Activated CD8-positive, alpha-beta memory T cell treated with anti-CD3 and anti-CD28 coated beads, Interleukin-2, amount 10 ng/mL, durations not matched to agents 7 days and 5 days (primary cell): ENCODE measurements around the gene FBXO42. TPM values are rescaled to one million over a fixed set of nuclear protein-coding genes. Genes with fewer than 3 reads are reported as not detected.
"Not testable (repeated sequence)": the region's sequence is repeated elsewhere in the genome, so short reads cannot be mapped to it uniquely, and the experiment has no call there.

Experiments
- ATAC-seq: fragments of 150-1000 bp; cut with Tn5 transposase; one replicate; pipeline ENCODE4 v1.10.0; 2021; ENCODE audit warnings: moderate library complexity
- CTCF ChIA-PET: fragments of 350-600 bp; sonication (Branson Sonifier 250); formaldehyde crosslinking; loops from one replicate; lab custom pipeline; 2021; ENCODE audit warnings: antibody characterized with exemption; lab: Charles Lee
- DNase-seq: peaks from one replicate; pipeline ENCODE4 v3.0.0-alpha.2; 2020
- H3K27ac Mint-ChIP-seq: one replicate; pipeline ENCODE4 v1.8.0; 2021; ENCODE audit warnings: mild to moderate bottlenecking, mixed read lengths
- H3K27me3 Mint-ChIP-seq: one replicate; pipeline ENCODE4 v1.8.0; 2021; ENCODE audit warnings: mixed read lengths
- H3K36me3 Mint-ChIP-seq: one replicate; pipeline ENCODE4 v1.8.0; 2021; ENCODE audit warnings: mild to moderate bottlenecking, mixed read lengths
- H3K4me1 Mint-ChIP-seq: one replicate; pipeline ENCODE4 v1.8.0; 2021; ENCODE audit warnings: mixed read lengths
- H3K4me3 Mint-ChIP-seq: one replicate; pipeline ENCODE4 v1.8.0; 2021; ENCODE audit warnings: mild to moderate bottlenecking, moderate library complexity, mixed read lengths
- H3K9me3 Mint-ChIP-seq: one replicate; pipeline ENCODE4 v1.8.0; 2022; ENCODE audit warnings: low read depth, mixed read lengths
- total RNA-seq, 2 experiments: library from RNA; stranded (reverse); gene quantifications; one replicate each; pipeline ENCODE4 v1.2.3, GENCODE V29; 2021

The FBXO42 gene
- total RNA-seq, 2 experiments from 2014 or later: 17.6 to 19.7 TPM

- H3K4me3 Mint-ChIP-seq, H3K36me3 Mint-ChIP-seq, DNase-seq, H3K27ac Mint-ChIP-seq, ATAC-seq, H3K9me3 Mint-ChIP-seq: not testable (repeated sequence)
- H3K27me3 Mint-ChIP-seq: peaks cover 21% of the 10 kb centered on the region
- H3K4me1 Mint-ChIP-seq: peaks cover 11% of the 10 kb centered on the region
- CTCF ChIA-PET: interaction anchor here (0.8 kb wide), 1 partner anchor 25 kb away, joined by 3 read pairs; no protein-coding TSS in a partner anchor
Observed at GRCh38 chr1:16222716-16223115, 129.6 kb downstream of the FBXO42 start.

GRCh38 chr1:16221499-16221898 is 130.8 kb downstream of the FBXO42 start:
- Mint-ChIP-seq H3K4me1 (peaks cover 17% of the 10 kb centered on the region), H3K27ac (no peak overlapping the region), H3K9me3 (no peaks in the 10 kb centered on the region), H3K4me3 (no peak overlapping the region), H3K27me3 (peaks cover 12% of the 10 kb centered on the region), H3K36me3 (no peaks in the 10 kb centered on the region)
- no peak for ATAC-seq
- DNase-seq: no peak
- CTCF ChIA-PET: interaction anchor here (0.7 to 1.5 kb wide), 4 partner anchors 14 to 22 kb away, joined by 3 to 5 read pairs (median 3); no protein-coding TSS in a partner anchor

GRCh38 chr1:16219968-16220500 is 132.2 kb downstream of the FBXO42 start:
- peaks cover 24% of the 10 kb centered on the region for H3K4me1 Mint-ChIP-seq
- H3K36me3 Mint-ChIP-seq: no peaks in the 10 kb centered on the region
- ATAC-seq (no peak), DNase-seq (no peak)
- H3K9me3 Mint-ChIP-seq: no peaks in the 10 kb centered on the region
- no peak overlapping the region for H3K4me3 Mint-ChIP-seq
- peaks cover 4% of the 10 kb centered on the region for H3K27me3 Mint-ChIP-seq
- CTCF ChIA-PET: interaction anchor here (1.0 to 1.4 kb wide), 2 partner anchors 18 to 29 kb away, joined by 3 read pairs; partner anchors contain the start of gene CPLANE2
- H3K27ac Mint-ChIP-seq: peak overlapping the region; percentile 51

- no peak overlapping the region for H3K27ac Mint-ChIP-seq
- no peak overlapping the region for H3K4me3 Mint-ChIP-seq
- H3K9me3 Mint-ChIP-seq: no peaks in the 10 kb centered on the region
- ATAC-seq (no peak), DNase-seq (no peak)
- CTCF ChIA-PET: interaction anchor here (0.6 to 4.6 kb wide), 5 partner anchors 13 to 733 kb away, joined by 3 to 21 read pairs (median 6); partner anchors contain the start of gene CPLANE2
- H3K27me3 Mint-ChIP-seq: peaks cover 4% of the 10 kb centered on the region
- H3K36me3 Mint-ChIP-seq: no peaks in the 10 kb centered on the region
- peaks cover 24% of the 10 kb centered on the region for H3K4me1 Mint-ChIP-seq
Observed at GRCh38 chr1:16218674-16219071, 133.6 kb downstream of the FBXO42 start.

- no peaks in the 10 kb centered on the region for H3K9me3 Mint-ChIP-seq
- H3K36me3 Mint-ChIP-seq: no peaks in the 10 kb centered on the region
- H3K4me3 Mint-ChIP-seq: no peak overlapping the region
- CTCF ChIA-PET: interaction anchor here (0.6 to 4.6 kb wide), 12 partner anchors 9 to 734 kb away, joined by 3 to 21 read pairs (median 5); partner anchors contain the start of genes CPLANE2, FAM131C and SZRD1
- H3K27ac Mint-ChIP-seq: no peak overlapping the region
- H3K4me1 Mint-ChIP-seq: peaks cover 24% of the 10 kb centered on the region
- DNase-seq (no peak), ATAC-seq (no peak)
- peaks cover 4% of the 10 kb centered on the region for H3K27me3 Mint-ChIP-seq
Observed at GRCh38 chr1:16218014-16218673, 134.1 kb downstream of the FBXO42 start.

GRCh38 chr1:16217061-16217785 is 135.1 kb downstream of the FBXO42 start:
- Mint-ChIP-seq H3K4me1 (peaks cover 24% of the 10 kb centered on the region), H3K9me3 (no peaks in the 10 kb centered on the region), H3K27me3 (peaks cover 11% of the 10 kb centered on the region), H3K36me3 (no peaks in the 10 kb centered on the region), H3K4me3 (peak overlapping the region; percentile 85), H3K27ac (peak overlapping the region; percentile 87)
- DNase-seq (peak; percentile 98), ATAC-seq (peak; percentile 97)
- CTCF ChIA-PET: interaction anchor here (0.9 to 4.6 kb wide), 16 partner anchors 8 to 155 kb away, joined by 3 to 21 read pairs (median 4); partner anchors contain the start of genes CPLANE2, FAM131C and SZRD1

GRCh38 chr1:16215882-16216753 is 136.2 kb downstream of the FBXO42 start:
- peak overlapping the region; percentile 54 for H3K27ac Mint-ChIP-seq
- ATAC-seq: peak; percentile 48
- peaks cover 7% of the 10 kb centered on the region for H3K27me3 Mint-ChIP-seq
- no peaks in the 10 kb centered on the region for H3K9me3 Mint-ChIP-seq
- DNase-seq: peak; percentile 89
- no peaks in the 10 kb centered on the region for H3K36me3 Mint-ChIP-seq
- CTCF ChIA-PET: interaction anchor here (1.0 to 4.6 kb wide), 8 partner anchors 10 to 156 kb away, joined by 3 to 21 read pairs (median 10); partner anchors contain the start of gene CPLANE2
- peak overlapping the region; percentile 85 for H3K4me3 Mint-ChIP-seq
- peaks cover 24% of the 10 kb centered on the region for H3K4me1 Mint-ChIP-seq

- ATAC-seq, H3K27me3 Mint-ChIP-seq, H3K4me3 Mint-ChIP-seq, H3K36me3 Mint-ChIP-seq, H3K9me3 Mint-ChIP-seq, H3K27ac Mint-ChIP-seq, DNase-seq: not testable (repeated sequence)
- CTCF ChIA-PET: interaction anchor here (4.6 kb wide), 1 partner anchor 9 kb away, joined by 21 read pairs; no protein-coding TSS in a partner anchor
- peaks cover 24% of the 10 kb centered on the region for H3K4me1 Mint-ChIP-seq
Observed at GRCh38 chr1:16215240-16215639, 137.0 kb downstream of the FBXO42 start.

- not testable (repeated sequence) for H3K4me3 Mint-ChIP-seq, H3K27ac Mint-ChIP-seq, DNase-seq, H3K27me3 Mint-ChIP-seq, H3K9me3 Mint-ChIP-seq, ATAC-seq, H3K36me3 Mint-ChIP-seq
- CTCF ChIA-PET: interaction anchor here (0.6 to 1.4 kb wide), 3 partner anchors 31 to 401 kb away, joined by 3 read pairs; partner anchors contain the start of gene FAM131C
- peaks cover 14% of the 10 kb centered on the region for H3K4me1 Mint-ChIP-seq
Observed at GRCh38 chr1:16213544-16213943, 138.7 kb downstream of the FBXO42 start.

- H3K9me3 Mint-ChIP-seq: no peaks in the 10 kb centered on the region
- peaks cover 14% of the 10 kb centered on the region for H3K4me1 Mint-ChIP-seq
- DNase-seq (no peak), ATAC-seq (no peak)
- H3K4me3 Mint-ChIP-seq: no peak overlapping the region
- H3K27me3 Mint-ChIP-seq: peaks cover 7% of the 10 kb centered on the region
- no peaks in the 10 kb centered on the region for H3K36me3 Mint-ChIP-seq
- no peak overlapping the region for H3K27ac Mint-ChIP-seq
- CTCF ChIA-PET: interaction anchor here (0.6 to 1.4 kb wide), 3 partner anchors 32 to 400 kb away, joined by 3 read pairs; partner anchors contain the start of gene FAM131C
Observed at GRCh38 chr1:16213013-16213412, 139.3 kb downstream of the FBXO42 start.

- ATAC-seq (no peak), DNase-seq (no peak)
- Mint-ChIP-seq H3K4me1 (peaks cover 13% of the 10 kb centered on the region), H3K27me3 (peaks cover 7% of the 10 kb centered on the region), H3K36me3 (no peaks in the 10 kb centered on the region), H3K9me3 (no peaks in the 10 kb centered on the region), H3K27ac (no peak within 1 kb of the TSS), H3K4me3 (no peak within 1 kb of the TSS)
- CTCF ChIA-PET: interaction anchor here (1.4 kb wide), 1 partner anchor 32 kb away, joined by 3 read pairs; no protein-coding TSS in a partner anchor
Observed at GRCh38 chr1:16212251-16212961, 139.9 kb downstream of the FBXO42 start, which contains the start of gene ARHGEF19. TSS of gene ARHGEF19 (minus strand) at chr1:16212652. CDS start at chr1:16209054, 3,598 bp downstream.

- H3K27me3 Mint-ChIP-seq: peaks cover 7% of the 10 kb centered on the region
- H3K4me1 Mint-ChIP-seq: peaks cover 14% of the 10 kb centered on the region
- H3K36me3 Mint-ChIP-seq: no peaks in the 10 kb centered on the region
- CTCF ChIA-PET: no interaction called here
- no peak overlapping the region for H3K27ac Mint-ChIP-seq
- no peaks in the 10 kb centered on the region for H3K9me3 Mint-ChIP-seq
- ATAC-seq: no peak
- no peak for DNase-seq
- no peak overlapping the region for H3K4me3 Mint-ChIP-seq
Observed at GRCh38 chr1:16211824-16212223, 140.5 kb downstream of the FBXO42 start.
